ENCODE data around the gene HOXA3.
A peak's percentile ranks its signal among the peaks of the same experiment; 100 is the strongest.

GRCh38 chr7:27187475-27188385 lies 35.3 kb upstream of the HOXA3 start:
- TF ChIP-seq CTCF (IDR thresholded peaks at IDR 0.05) (no peak), EZH2 (IDR thresholded peaks at IDR 0.05) (peak; percentile 88)

All from neural progenitor cell (in vitro differentiated cells).